Endothelial cell of umbilical vein (primary cell): ENCODE measurements around the gene PHEX. TPM values are rescaled to one million over a fixed set of nuclear protein-coding genes. Genes with fewer than 3 reads are reported as not detected.

Source experiments
- BruUV-seq: library from RNA; stranded (reverse); fragments of 400-500 nt; replicated peaks from 2 replicates; lab custom pipeline; 2021; lab: Mats Ljungman, UMichigan
- CTCF ChIA-PET: fragments of 300-600, 350-600 bp; sonication (Branson Sonifier 250); formaldehyde crosslinking; loops from one replicate; lab custom pipeline; 2021; ENCODE audit warnings: antibody characterized with exemption, inconsistent platforms; lab: Charles Lee
- POLR2A ChIA-PET: fragments of 300-600, 350-600 bp; sonication (Branson Sonifier 250); formaldehyde crosslinking; loops from one replicate; lab custom pipeline; 2021; ENCODE audit warnings: antibody characterized with exemption, inconsistent platforms; lab: Charles Lee
- DNase-seq: peaks from one replicate; pipeline ENCODE4 v3.0.0-alpha.2; 2011; ENCODE audit warnings: low read depth, low spot score
- FAIRE-seq: peaks from 2 replicates; lab custom pipeline; 2011; peaks lifted over from hg19 to GRCh38; lab: Jason Lieb, UNC
- H2AFZ ChIP-seq: 2 replicates; pipeline ENCODE4 v1.6.0; 2012; ENCODE audit warnings: low read depth, low read length, control low read depth, inconsistent platforms
- H3K27ac ChIP-seq: 2 replicates; pipeline ENCODE4 v1.5.1; 2011; ENCODE audit warnings: low read depth, mild to moderate bottlenecking, control low read depth, low read length, moderate library complexity; ENCODE audit not compliant: insufficient read depth
- H3K27me3 ChIP-seq, 2 experiments: 2 replicates each; pipeline versions ENCODE4 v1.6.0 to v1.6.1; 2011; ENCODE audit warnings: low read length in 2 of 2, mixed read lengths in 1 of 2; ENCODE audit not compliant: control insufficient read depth in 2 of 2, insufficient read depth in 2 of 2
- H3K36me3 ChIP-seq, 2 experiments: 2 replicates in 1 of 2; 3 replicates in 1 of 2; pipeline ENCODE4 v1.5.1; 2011; ENCODE audit warnings: low read length in 2 of 2, mild to moderate bottlenecking in 1 of 2, moderate library complexity in 1 of 2; ENCODE audit not compliant: control insufficient read depth in 2 of 2, insufficient read depth in 2 of 2; ENCODE audit errors: extremely low read depth in 1 of 2
- H3K4me1 ChIP-seq: 3 replicates; pipeline ENCODE4 v1.5.1; 2011; ENCODE audit warnings: mild to moderate bottlenecking, low read length; ENCODE audit not compliant: control insufficient read depth, insufficient read depth; ENCODE audit errors: extremely low read depth
- H3K4me2 ChIP-seq: 2 replicates; pipeline ENCODE4 v1.6.1; 2011; ENCODE audit warnings: low read length, control low read depth, mixed read lengths; ENCODE audit not compliant: insufficient read depth
- H3K4me3 ChIP-seq, 3 experiments: fragments of 200-600 bp in 1 of 3; sonication (generic), shearing (Covaris generic) in 1 of 3; replicated peaks in 1 of 3; 2 replicates each; pipeline ENCODE4 v1.5.1; 2011 to 2016; ENCODE audit warnings: control low read depth in 3 of 3, low read length in 3 of 3, mild to moderate bottlenecking in 2 of 3, inconsistent platforms in 1 of 3, low read depth in 1 of 3, moderate library complexity in 1 of 3; ENCODE audit not compliant: insufficient read depth in 1 of 3
- H3K79me2 ChIP-seq: 2 replicates; pipeline ENCODE4 v1.6.0; 2012; ENCODE audit warnings: low read length, inconsistent platforms; ENCODE audit not compliant: control insufficient read depth, insufficient read depth
- H3K9ac ChIP-seq: replicated peaks from 2 replicates; pipeline ENCODE3; 2011; ENCODE audit warnings: low read length, control low read depth; ENCODE audit not compliant: insufficient read depth; ENCODE audit errors: extremely low read depth
- H3K9me1 ChIP-seq: replicated peaks from 3 replicates; pipeline ENCODE4 v1.6.0; 2011; ENCODE audit warnings: mild to moderate bottlenecking, low read length; ENCODE audit not compliant: control insufficient read depth, insufficient read depth; ENCODE audit errors: extremely low read depth
- H3K9me3 ChIP-seq: replicated peaks from 2 replicates; pipeline ENCODE4 v1.5.1; 2012; ENCODE audit warnings: low read length, inconsistent platforms; ENCODE audit not compliant: control insufficient read depth, insufficient read depth
- H4K20me1 ChIP-seq: replicated peaks from 2 replicates; pipeline ENCODE3; 2011; ENCODE audit warnings: mild to moderate bottlenecking, low read length; ENCODE audit not compliant: control insufficient read depth, insufficient read depth; ENCODE audit errors: extremely low read depth
- CTCF ChIP-seq, 2 donors: IDR thresholded peaks; 1 replicate in 1 of 2; 2 replicates in 1 of 2; pipeline ENCODE4 v1.5.1; 2011; ENCODE audit warnings: low read length in 2 of 2, mild to moderate bottlenecking in 2 of 2, moderate library complexity in 2 of 2, control low read depth in 1 of 2, inconsistent platforms in 1 of 2, low read depth in 1 of 2; ENCODE audit not compliant: insufficient read depth in 1 of 2; ENCODE audit errors: extremely low read depth in 1 of 2
- EZH2 ChIP-seq: IDR thresholded peaks from 2 replicates; pipeline ENCODE4 v1.6.1; 2012; ENCODE audit warnings: borderline replicate concordance, low read depth, mild to moderate bottlenecking, moderate library complexity, low read length, inconsistent platforms; ENCODE audit not compliant: severe bottlenecking
- FOS ChIP-seq: IDR thresholded peaks from 2 replicates; pipeline ENCODE4 v1.6.1; 2011; ENCODE audit warnings: mild to moderate bottlenecking, low read length, moderate library complexity, borderline replicate concordance; ENCODE audit not compliant: insufficient read depth
- GATA2 ChIP-seq: IDR thresholded peaks from 2 replicates; pipeline ENCODE4 v1.7.0; 2011; ENCODE audit warnings: low read depth, mild to moderate bottlenecking, moderate library complexity, mixed read lengths, low read length; ENCODE audit not compliant: insufficient read length, insufficient read depth
- JUN ChIP-seq: IDR thresholded peaks from 2 replicates; pipeline ENCODE4 v1.6.1; 2011; ENCODE audit warnings: borderline replicate concordance, low read depth; ENCODE audit not compliant: insufficient read length, insufficient read depth
- MAX ChIP-seq: IDR thresholded peaks from 2 replicates; pipeline ENCODE4 v1.6.1; 2011; ENCODE audit not compliant: insufficient read depth, insufficient read length
- MYC ChIP-seq: IDR thresholded peaks from one replicate; pipeline ENCODE4 v1.6.1; 2011; ENCODE audit warnings: mild to moderate bottlenecking, low read depth, low read length
- POLR2A ChIP-seq: IDR thresholded peaks from 2 replicates; pipeline ENCODE4 v1.6.1; 2012; ENCODE audit warnings: low read depth, mild to moderate bottlenecking, control low read depth, low read length
- POLR2AphosphoS5 ChIP-seq: IDR thresholded peaks from 2 replicates; pipeline ENCODE4 v1.6.1; 2012; ENCODE audit warnings: low read depth, mild to moderate bottlenecking, control low read depth, low read length, moderate library complexity; ENCODE audit not compliant: insufficient read depth
- dilution Hi-C: fragments of 300-500 bp; cut with MboI; formaldehyde crosslinking; loops from one replicate; pipeline ENCODE4 v1.15.0; 2019; ENCODE audit warnings: low sequenced_read_pairs; ENCODE audit not compliant: extremely low pct_ligation_motif_present
- intact Hi-C: fragments of 100-400 bp; cut with micrococcal nuclease; formaldehyde crosslinking; loops from one replicate; pipeline ENCODE4 v1.10.0; 2022
- polyA plus RNA-seq, 4 experiments: library from polyadenylated mRNA; depleted of rRNA in 3 of 4; stranded (reverse) in 3 of 4; unstranded in 1 of 4; fragments of >200 nt; gene quantifications; 2 replicates each; pipeline versions ENCODE4 v1.2.1 to v1.2.3, GENCODE V29; 2011 to 2012; ENCODE audit warnings: missing spikeins in 1 of 4
- total RNA-seq: library from RNA; stranded (reverse); gene quantifications from 2 replicates; pipeline ENCODE4 v1.2.3, GENCODE V29; 2021

Gene PHEX
- total and polyA plus RNA-seq, 2 donors (not counting 3 experiments of a cell fraction or from before 2014, with no cell fraction given): 0.07 to 0.44 TPM

GRCh38 chrX:22177950-22178515, 145.9 kb downstream of the PHEX start:
- no peak for TF ChIP-seq POLR2A
- TF ChIP-seq JUN: no peak
- no peak for TF ChIP-seq MYC
- no peak for TF ChIP-seq FOS
- no peak for TF ChIP-seq EZH2
- TF ChIP-seq CTCF (IDR thresholded peaks at IDR 0.05; ENCODE audit: extremely low read depth in 1 of 2, insufficient read depth in 1 of 2, low read depth in 1 of 2, low read length in 2 of 2): no peak
- no peak for TF ChIP-seq POLR2AphosphoS5
- no peak for TF ChIP-seq GATA2
- TF ChIP-seq MAX: no peak
- intact Hi-C loops (no loop called here), dilution Hi-C loops (no loop called here)
- no peaks in the 10 kb centered on the region for H3K36me3 ChIP-seq
- no peaks in the 10 kb centered on the region for H3K9me1 ChIP-seq
- H3K9me3 ChIP-seq: no peaks in the 10 kb centered on the region
- no peak overlapping the region for H2AFZ ChIP-seq
- H3K27me3 ChIP-seq: no peaks in the 10 kb centered on the region
- POLR2A ChIA-PET: no interaction called here
- H3K9ac ChIP-seq: no peak overlapping the region
- no peak overlapping the region for H3K4me2 ChIP-seq
- DNase-seq: no peak
- no peaks in the 10 kb centered on the region for H3K79me2 ChIP-seq
- no peak overlapping the region for H3K27ac ChIP-seq
- CTCF ChIA-PET: no interaction called here
- no peak overlapping the region for H3K4me3 ChIP-seq
- no peaks in the 10 kb centered on the region for H3K4me1 ChIP-seq
- BruUV-seq: no TSS peak
- no peaks in the 10 kb centered on the region for H4K20me1 ChIP-seq
- FAIRE-seq: no peak
